Testis (tissue), 3 donors: ENCODE data around the gene COQ8B. TPM values are rescaled to one million over a fixed set of nuclear protein-coding genes. Genes with fewer than 3 reads are reported as not detected.

ENCODE experiments used
- DNase-seq: peaks from one replicate; pipeline ENCODE4 v3.0.0-alpha.2; 2019
- H3K27ac ChIP-seq, 2 donors: fragments of 200-600 bp; sonication (generic); one replicate each; pipeline ENCODE4 v1.5.1; 2019
- H3K27me3 ChIP-seq: fragments of 200-600 bp; sonication (generic); one replicate; pipeline ENCODE4 v1.5.1; 2019
- H3K36me3 ChIP-seq: fragments of 200-600 bp; sonication (generic); one replicate; pipeline ENCODE4 v1.5.1; 2017; ENCODE audit warnings: low read depth; ENCODE audit errors: missing control alignments
- H3K4me1 ChIP-seq: fragments of 200-600 bp; sonication (generic); one replicate; pipeline ENCODE4 v1.5.1; 2019
- H3K4me3 ChIP-seq, 2 donors: fragments of 200-600 bp; sonication (generic); one replicate each; pipeline ENCODE4 v1.5.1; 2017 to 2019
- H3K9me3 ChIP-seq: fragments of 200-600 bp; sonication (generic); one replicate; pipeline ENCODE4 v1.5.1; 2017
- CTCF ChIP-seq, 3 experiments: fragments of 450-650 bp in 2 of 3; fragments of 200-600 bp in 1 of 3; sonication (generic) in 1 of 3; IDR thresholded peaks; one replicate each; pipeline ENCODE4 v1.5.1; 2016 to 2019; ENCODE audit warnings: antibody characterized with exemption in 3 of 3, mild to moderate bottlenecking in 2 of 3, moderate library complexity in 1 of 3
- POLR2A ChIP-seq: fragments of 450-650 bp; IDR thresholded peaks from one replicate; pipeline ENCODE4 v1.6.1; 2017; ENCODE audit warnings: antibody characterized with exemption, mild to moderate bottlenecking, moderate library complexity
- WGBS, 2 donors: methylation state at CpG; one replicate each; pipeline ENCODE4 v1.1.5; 2018; 5-methylcytosine and 5-hydroxymethylcytosine counted together
- intact Hi-C: fragments of 100-400 bp; cut with DNase I; formaldehyde crosslinking; loops from one replicate; pipeline ENCODE4 v1.15.1; 2023; ENCODE audit warnings: low total_unique reads
- polyA plus RNA-seq: library from polyadenylated mRNA; stranded (reverse); fragments of 350-450 nt; fragmentation: Illumina TruSeq; extraction: RNeasy Lipid Tissue Mini Kit (QIAGEN cat#74804); gene quantifications from one replicate; pipeline ENCODE4 v1.2.3, GENCODE V29; 2014; ENCODE audit warnings: low read depth, low replicate concordance; ENCODE audit not compliant: insufficient read depth
- total RNA-seq, 2 donors: library from RNA; depleted of rRNA; stranded (reverse); fragments of >200 nt; gene quantifications; one replicate each; pipeline ENCODE4 v1.2.3, GENCODE V29; 2016

The COQ8B gene
- total and polyA plus RNA-seq, 3 donors from 2014 or later, result 43.8 to 71.7 (median 56.6) TPM

- 4 to 14% methylated on average over 11 to 20 of the region's 20 CpGs for WGBS, 2 donors
- Histone ChIP-seq H3K9me3 (no peaks in the 10 kb centered on the region), H3K4me3 (peak overlapping the region; percentile 73 to 87), H3K27me3 (no peaks in the 10 kb centered on the region), H3K36me3 (no peaks in the 10 kb centered on the region), H3K27ac (peak overlapping the region; percentile 90 to 98), H3K4me1 (peaks cover 55% of the 10 kb centered on the region)
- intact Hi-C loops, result loop anchor here (5.0 kb wide), 1 partner anchor 56 kb away; no protein-coding TSS in a partner anchor
- no peak for TF ChIP-seq CTCF (IDR thresholded peaks at IDR 0.05)
- TF ChIP-seq POLR2A, result no peak
- no peak for DNase-seq
These were observed 1.4 kb upstream of the COQ8B start for GRCh38 chr19:40717880-40718773.

DNA sequence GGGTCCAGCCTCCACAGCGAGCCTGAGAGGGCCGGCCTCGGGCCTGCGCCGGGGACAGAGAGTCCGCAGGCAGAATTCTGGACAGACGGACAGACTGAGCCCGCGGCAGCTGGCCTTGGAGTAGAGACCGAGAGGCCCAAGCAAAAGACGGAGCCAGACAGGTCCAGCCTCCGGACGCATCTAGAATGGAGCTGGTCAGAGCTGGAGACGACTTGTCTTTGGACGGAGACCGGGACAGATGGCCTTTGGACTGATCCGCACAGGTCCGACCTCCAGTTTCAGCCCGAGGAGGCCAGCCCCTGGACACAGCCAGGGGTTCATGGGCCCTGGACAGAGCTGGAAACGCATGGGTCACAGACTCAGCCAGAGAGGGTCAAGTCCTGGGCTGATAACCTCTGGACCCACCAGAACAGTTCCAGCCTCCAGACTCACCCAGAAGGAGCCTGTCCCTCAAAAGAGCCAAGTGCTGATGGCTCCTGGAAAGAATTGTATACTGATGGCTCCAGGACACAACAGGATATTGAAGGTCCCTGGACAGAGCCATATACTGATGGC is 716 bp upstream of the COQ8B start:
- Histone ChIP-seq H3K4me3 (peak overlapping the region; percentile 73 to 87), H3K27ac (peak overlapping the region; percentile 90 to 98), H3K36me3 (no peaks in the 10 kb centered on the region), H3K27me3 (no peaks in the 10 kb centered on the region), H3K4me1 (peaks cover 52% of the 10 kb centered on the region), H3K9me3 (no peaks in the 10 kb centered on the region)
- intact Hi-C loops, result loop anchor here (5.0 kb wide), 1 partner anchor 55 kb away; no protein-coding TSS in a partner anchor
- peak; percentile 41 for DNase-seq
- no peak for TF ChIP-seq CTCF (IDR thresholded peaks at IDR 0.05)
- no peak for TF ChIP-seq POLR2A
- 0% methylated on average over 9 to 20 of the region's 20 CpGs for WGBS, 2 donors

- intact Hi-C loops, result loop anchor here (5.0 kb wide), 1 partner anchor 54 kb away; no protein-coding TSS in a partner anchor
- H3K4me1 ChIP-seq, result peaks cover 40% of the 10 kb centered on the region
- no peaks in the 10 kb centered on the region for H3K9me3 ChIP-seq
- H3K27me3 ChIP-seq, result no peaks in the 10 kb centered on the region
- TF ChIP-seq POLR2A, result no peak
- no peak for TF ChIP-seq CTCF (IDR thresholded peaks at IDR 0.05)
- no peak for DNase-seq
- 1 to 2% methylated on average over 8 of the region's 8 CpGs for WGBS, 2 donors
- no peaks in the 10 kb centered on the region for H3K36me3 ChIP-seq
- H3K27ac ChIP-seq, result peak overlapping the region; percentile 90 to 98
- peak overlapping the region; percentile 73 to 87 for H3K4me3 ChIP-seq
These were observed 630 bp downstream of the COQ8B start for GRCh38 chr19:40716031-40716481.

GRCh38 chr19:40714441-40715299 is 2.0 kb downstream of the COQ8B start:
- no peaks in the 10 kb centered on the region for H3K9me3 ChIP-seq
- no peaks in the 10 kb centered on the region for H3K36me3 ChIP-seq
- 1% methylated on average over 31 of the region's 31 CpGs for WGBS, 2 donors
- intact Hi-C loops, result loop anchor here (5.0 kb wide), 1 partner anchor 52 kb away; no protein-coding TSS in a partner anchor
- TF ChIP-seq CTCF (IDR thresholded peaks at IDR 0.05) (peak in 1 of 3 experiments; percentile 18), POLR2A (no peak)
- DNase-seq, result peak; percentile 97
- H3K4me1 ChIP-seq, result peaks cover 27% of the 10 kb centered on the region
- H3K4me3 ChIP-seq, result peak overlapping the region; percentile 41 to 73
- no peaks in the 10 kb centered on the region for H3K27me3 ChIP-seq
- peak overlapping the region; percentile 90 to 98 for H3K27ac ChIP-seq
